ENCODE data around the gene ZNF134.

DNA sequence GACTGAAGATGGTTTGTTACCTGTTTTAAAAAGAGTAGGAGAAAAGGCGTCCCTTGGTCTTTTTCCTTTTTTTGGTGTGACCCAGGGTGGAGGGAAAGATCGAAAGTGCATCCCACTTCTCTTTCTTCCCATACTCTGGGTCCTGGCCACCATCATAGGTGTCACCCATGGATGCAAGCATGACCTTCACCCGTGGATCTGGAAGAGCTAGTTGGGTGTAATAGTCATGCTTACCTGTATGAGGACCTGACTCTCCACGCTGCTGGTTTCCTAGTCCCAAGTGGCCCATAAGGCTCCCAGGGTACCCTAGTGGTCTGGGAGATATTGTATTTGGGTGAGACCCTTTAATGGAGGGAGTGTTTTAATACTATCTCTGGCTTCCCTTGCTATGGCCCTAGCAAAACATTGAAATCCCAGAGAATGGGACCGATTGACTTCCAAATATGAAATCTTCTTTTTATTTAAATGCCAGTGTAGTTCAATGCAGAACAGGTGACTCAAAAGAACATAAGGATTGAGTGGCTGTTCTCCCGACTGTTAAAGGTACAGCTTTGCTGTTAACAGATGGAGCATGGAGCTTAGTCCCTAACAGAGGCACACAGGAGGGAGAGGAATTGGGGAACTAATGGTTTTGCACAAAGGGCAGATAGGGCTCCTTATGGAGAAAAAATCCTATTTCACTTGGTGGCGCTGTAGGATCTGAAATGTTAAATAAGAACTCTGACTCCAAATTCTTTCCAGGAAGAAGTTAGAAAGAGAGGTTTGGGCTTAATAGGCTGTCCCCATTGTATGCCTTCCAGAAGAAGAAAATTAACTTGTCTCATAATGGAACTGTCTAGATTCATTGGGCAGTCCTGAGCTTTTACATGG, 47.4 kb upstream of the ZNF134 start:
- TF ChIP-seq CTCF (IDR thresholded peaks at IDR 0.05), result no peak
- no peak for TF ChIP-seq POLR2A (IDR thresholded peaks at IDR 0.05)
